Neural progenitor cell (in vitro differentiated cells): ENCODE results near the gene CNTNAP2. TPM values are rescaled to one million over a fixed set of nuclear protein-coding genes. Genes with fewer than 3 reads are reported as not detected.

Experiments
- DNase-seq: peaks from one replicate; pipeline ENCODE4 v3.0.0-alpha.2; 2016; ENCODE audit warnings: low spot score
- H2AFZ ChIP-seq: fragments of 200-600 bp; sonication (generic); replicated peaks from 2 replicates; pipeline ENCODE4 v1.6.1; 2016; ENCODE audit warnings: antibody characterized with exemption
- H3F3A ChIP-seq: fragments of 200-600 bp; sonication (generic); 2 replicates; pipeline ENCODE4 v1.6.1; 2016; ENCODE audit warnings: antibody characterized with exemption, low read depth
- H3K27ac ChIP-seq: fragments of 200-600 bp; sonication (generic); 2 replicates; pipeline ENCODE4 v1.5.1; 2016; ENCODE audit warnings: mild to moderate bottlenecking
- H3K27me3 ChIP-seq: fragments of 200-600 bp; sonication (generic); 2 replicates; pipeline ENCODE4 v1.6.1; 2016; ENCODE audit warnings: mild to moderate bottlenecking, moderate library complexity
- H3K36me3 ChIP-seq: fragments of 200-600 bp; sonication (generic); 2 replicates; pipeline ENCODE4 v1.5.1; 2016
- H3K4me1 ChIP-seq: fragments of 200-600 bp; sonication (generic); 2 replicates; pipeline ENCODE4 v1.6.1; 2016; ENCODE audit warnings: mixed run types
- H3K4me2 ChIP-seq: fragments of 200-600 bp; sonication (generic); 2 replicates; pipeline ENCODE4 v1.6.1; 2016
- H3K4me3 ChIP-seq: fragments of 200-600 bp; sonication (generic); 2 replicates; pipeline ENCODE4 v1.5.1; 2016
- H3K79me2 ChIP-seq: fragments of 200-600 bp; sonication (generic); 2 replicates; pipeline ENCODE4 v1.6.1; 2016; ENCODE audit warnings: low read depth
- H3K9ac ChIP-seq: fragments of 200-600 bp; sonication (generic); 2 replicates; pipeline ENCODE4 v1.6.1; 2016
- H3K9me3 ChIP-seq: fragments of 200-600 bp; sonication (generic); 2 replicates; pipeline ENCODE4 v1.5.1; 2016; ENCODE audit warnings: low read depth
- H4K20me1 ChIP-seq: fragments of 200-600 bp; sonication (generic); 2 replicates; pipeline ENCODE4 v1.6.1; 2016; ENCODE audit warnings: low read depth
- H3K27ac Mint-ChIP-seq: 3 replicates; pipeline ENCODE4 v1.8.0; 2021; ENCODE audit warnings: mixed read lengths
- H3K27me3 Mint-ChIP-seq: 2 replicates; pipeline ENCODE4 v1.8.0; 2022; ENCODE audit warnings: low read depth, mild to moderate bottlenecking, inconsistent platforms, moderate library complexity, mixed read lengths; ENCODE audit not compliant: insufficient read depth
- H3K36me3 Mint-ChIP-seq: 3 replicates; pipeline ENCODE4 v1.8.0; 2021; ENCODE audit warnings: mixed read lengths
- H3K4me1 Mint-ChIP-seq: 3 replicates; pipeline ENCODE4 v1.8.0; 2021; ENCODE audit warnings: mixed read lengths
- H3K4me3 Mint-ChIP-seq: 3 replicates; pipeline ENCODE4 v1.8.0; 2021; ENCODE audit warnings: mild to moderate bottlenecking, moderate library complexity, mixed read lengths
- H3K9me3 Mint-ChIP-seq: 3 replicates; pipeline ENCODE4 v1.8.0; 2020; ENCODE audit warnings: mixed read lengths
- EZH2 ChIP-seq: fragments of 200-600 bp; sonication (generic); IDR thresholded peaks from 2 replicates; pipeline ENCODE4 v1.6.1; 2017; ENCODE audit warnings: antibody characterized with exemption, mild to moderate bottlenecking, moderate library complexity
- EZH2phosphoT487 ChIP-seq: fragments of 200-600 bp; sonication (generic); IDR thresholded peaks from 2 replicates; pipeline ENCODE4 v1.6.1; 2017; ENCODE audit warnings: antibody characterized with exemption
- total RNA-seq: library from RNA; depleted of rRNA; stranded (reverse); fragments of >200 nt; gene quantifications from 2 replicates; pipeline ENCODE4 v1.2.3, GENCODE V29; 2015; ENCODE audit warnings: low replicate concordance
- TF ChIP-seq, protein P1 (sequence below): fragments of 200-600 bp; sonication (generic); IDR thresholded peaks from 2 replicates; pipeline ENCODE4 v1.5.1; 2017; ENCODE audit warnings: antibody characterized with exemption, mild to moderate bottlenecking

CNTNAP2 gene
- total RNA-seq, 1 donor from 2014 or later: 126 TPM

DNA sequence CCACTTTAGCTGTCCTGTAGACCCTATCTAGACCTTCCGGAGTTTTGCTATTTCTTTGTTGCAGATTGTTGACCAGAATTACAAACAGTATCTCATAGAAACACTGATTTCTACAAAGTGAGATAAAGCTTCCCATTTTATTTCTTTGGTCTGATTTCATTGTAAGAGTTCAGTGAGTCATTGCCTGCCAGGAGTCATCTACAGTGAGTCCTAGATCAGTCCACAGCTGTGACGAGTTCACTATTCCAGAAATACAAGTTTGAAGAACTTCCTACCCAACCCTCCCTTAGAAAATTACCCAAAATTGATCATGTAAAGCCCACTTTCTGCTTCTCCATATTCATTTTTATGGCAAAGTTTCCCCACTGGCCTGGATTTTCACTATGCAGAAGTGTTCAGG lies 905.5 kb downstream of the CNTNAP2 start:
- no peak overlapping the region for H3K4me3 Mint-ChIP-seq
- H3K27ac Mint-ChIP-seq: no peak overlapping the region
- Histone ChIP-seq H2AFZ (no peak overlapping the region), H3K4me3 (no peak overlapping the region), H4K20me1 (no peaks in the 10 kb centered on the region), H3K9ac (no peak overlapping the region), H3K4me1 (no peaks in the 10 kb centered on the region), H3F3A (no peaks in the 10 kb centered on the region), H3K79me2 (no peaks in the 10 kb centered on the region), H3K27ac (no peak overlapping the region), H3K27me3 (no peaks in the 10 kb centered on the region), H3K9me3 (no peaks in the 10 kb centered on the region), H3K36me3 (no peaks in the 10 kb centered on the region), H3K4me2 (no peak overlapping the region)
- H3K27me3 Mint-ChIP-seq: peaks cover 2% of the 10 kb centered on the region
- DNase-seq: no peak
- H3K4me1 Mint-ChIP-seq: peaks cover 4% of the 10 kb centered on the region
- no peaks in the 10 kb centered on the region for H3K9me3 Mint-ChIP-seq
- no peaks in the 10 kb centered on the region for H3K36me3 Mint-ChIP-seq
- no peak for TF ChIP-seq EZH2phosphoT487
- TF ChIP-seq, protein P1, sequence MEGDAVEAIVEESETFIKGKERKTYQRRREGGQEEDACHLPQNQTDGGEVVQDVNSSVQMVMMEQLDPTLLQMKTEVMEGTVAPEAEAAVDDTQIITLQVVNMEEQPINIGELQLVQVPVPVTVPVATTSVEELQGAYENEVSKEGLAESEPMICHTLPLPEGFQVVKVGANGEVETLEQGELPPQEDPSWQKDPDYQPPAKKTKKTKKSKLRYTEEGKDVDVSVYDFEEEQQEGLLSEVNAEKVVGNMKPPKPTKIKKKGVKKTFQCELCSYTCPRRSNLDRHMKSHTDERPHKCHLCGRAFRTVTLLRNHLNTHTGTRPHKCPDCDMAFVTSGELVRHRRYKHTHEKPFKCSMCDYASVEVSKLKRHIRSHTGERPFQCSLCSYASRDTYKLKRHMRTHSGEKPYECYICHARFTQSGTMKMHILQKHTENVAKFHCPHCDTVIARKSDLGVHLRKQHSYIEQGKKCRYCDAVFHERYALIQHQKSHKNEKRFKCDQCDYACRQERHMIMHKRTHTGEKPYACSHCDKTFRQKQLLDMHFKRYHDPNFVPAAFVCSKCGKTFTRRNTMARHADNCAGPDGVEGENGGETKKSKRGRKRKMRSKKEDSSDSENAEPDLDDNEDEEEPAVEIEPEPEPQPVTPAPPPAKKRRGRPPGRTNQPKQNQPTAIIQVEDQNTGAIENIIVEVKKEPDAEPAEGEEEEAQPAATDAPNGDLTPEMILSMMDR: no peak
- TF ChIP-seq EZH2: no peak

DNA sequence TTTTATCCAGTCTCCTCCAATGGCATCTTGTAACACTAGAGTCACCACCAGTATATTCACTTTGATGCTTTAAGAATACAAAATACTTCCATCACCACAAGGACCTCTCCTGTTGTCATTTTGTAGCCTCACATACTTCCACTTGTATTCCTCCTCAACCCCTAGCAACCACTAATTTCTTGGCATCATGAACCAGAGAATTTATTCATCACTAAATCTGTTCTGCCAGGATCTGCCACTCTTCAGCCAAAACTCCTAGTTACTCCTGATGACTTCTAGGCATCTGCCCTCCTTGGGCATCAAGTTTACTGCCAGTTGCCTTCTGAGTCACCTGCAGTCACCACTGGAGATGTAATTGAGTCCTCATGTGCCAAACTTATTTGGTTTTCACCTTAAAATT lies 906.8 kb downstream of the CNTNAP2 start:
- Histone ChIP-seq H3K4me1 (no peaks in the 10 kb centered on the region), H3K4me2 (no peak overlapping the region), H3K27me3 (no peaks in the 10 kb centered on the region), H3K36me3 (no peaks in the 10 kb centered on the region), H3K27ac (no peak overlapping the region), H3K9ac (no peak overlapping the region), H3K9me3 (no peaks in the 10 kb centered on the region), H3K79me2 (no peaks in the 10 kb centered on the region), H3F3A (no peaks in the 10 kb centered on the region), H2AFZ (no peak overlapping the region), H3K4me3 (no peak overlapping the region), H4K20me1 (no peaks in the 10 kb centered on the region)
- Mint-ChIP-seq H3K27ac (no peak overlapping the region), H3K4me3 (no peak overlapping the region), H3K36me3 (no peaks in the 10 kb centered on the region), H3K9me3 (peaks cover 3% of the 10 kb centered on the region), H3K4me1 (peaks cover 4% of the 10 kb centered on the region), H3K27me3 (peaks cover 2% of the 10 kb centered on the region)
- no peak for DNase-seq
- TF ChIP-seq EZH2 (no peak), EZH2phosphoT487 (no peak)
- TF ChIP-seq, protein P1: no peak

DNA sequence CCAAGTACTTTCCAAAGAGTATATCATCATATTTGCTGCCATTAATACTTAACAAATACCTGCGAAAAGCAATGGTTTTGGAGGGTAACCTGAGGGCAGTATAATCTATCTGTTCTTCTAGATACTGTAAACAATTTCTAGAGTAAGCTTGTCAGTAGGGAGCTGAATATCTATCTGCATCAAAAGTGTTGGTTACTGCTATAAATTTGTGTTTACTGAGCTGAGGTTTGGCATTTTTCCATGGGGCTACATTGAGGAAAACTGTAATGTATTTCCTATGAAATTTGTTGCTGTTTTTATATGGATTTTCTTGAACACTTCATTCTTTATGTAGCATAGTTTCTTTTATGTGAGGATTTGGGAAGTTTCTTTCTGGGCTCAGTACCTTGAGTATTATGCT lies 913.4 kb downstream of the CNTNAP2 start:
- no peaks in the 10 kb centered on the region for H3K9me3 ChIP-seq
- no peaks in the 10 kb centered on the region for H3F3A ChIP-seq
- no peak for DNase-seq
- TF ChIP-seq EZH2phosphoT487: no peak
- TF ChIP-seq, protein P1: no peak
- no peak for TF ChIP-seq EZH2
- H3K27me3 ChIP-seq: no peaks in the 10 kb centered on the region
- H3K4me3 Mint-ChIP-seq: no peak overlapping the region
- H4K20me1 ChIP-seq: no peaks in the 10 kb centered on the region
- H3K4me2 ChIP-seq: no peak overlapping the region
- no peaks in the 10 kb centered on the region for H3K27me3 Mint-ChIP-seq
- H3K4me1 ChIP-seq: no peaks in the 10 kb centered on the region
- H3K27ac ChIP-seq: no peak overlapping the region
- no peak overlapping the region for H3K27ac Mint-ChIP-seq
- H3K4me1 Mint-ChIP-seq: no peaks in the 10 kb centered on the region
- no peak overlapping the region for H2AFZ ChIP-seq
- H3K36me3 ChIP-seq: no peaks in the 10 kb centered on the region
- H3K36me3 Mint-ChIP-seq: no peaks in the 10 kb centered on the region
- H3K79me2 ChIP-seq: no peaks in the 10 kb centered on the region
- peaks cover 3% of the 10 kb centered on the region for H3K9me3 Mint-ChIP-seq
- H3K4me3 ChIP-seq: no peak overlapping the region
- H3K9ac ChIP-seq: no peak overlapping the region
